CD4-positive, alpha-beta T cell treated with Interleukin-6 for 4 hours (primary cell): ENCODE measurements around the gene CD300C.
A peak's percentile ranks its signal among the peaks of the same experiment; 100 is the strongest.
"Not testable (repeated sequence)": the region's sequence is repeated elsewhere in the genome, so short reads cannot be mapped to it uniquely, and the experiment has no call there.

Experiments used
- DNase-seq: peaks from one replicate; pipeline ENCODE4 v3.0.0-alpha.2; 2020; ENCODE audit warnings: mixed read lengths

The CD300C gene

DNA sequence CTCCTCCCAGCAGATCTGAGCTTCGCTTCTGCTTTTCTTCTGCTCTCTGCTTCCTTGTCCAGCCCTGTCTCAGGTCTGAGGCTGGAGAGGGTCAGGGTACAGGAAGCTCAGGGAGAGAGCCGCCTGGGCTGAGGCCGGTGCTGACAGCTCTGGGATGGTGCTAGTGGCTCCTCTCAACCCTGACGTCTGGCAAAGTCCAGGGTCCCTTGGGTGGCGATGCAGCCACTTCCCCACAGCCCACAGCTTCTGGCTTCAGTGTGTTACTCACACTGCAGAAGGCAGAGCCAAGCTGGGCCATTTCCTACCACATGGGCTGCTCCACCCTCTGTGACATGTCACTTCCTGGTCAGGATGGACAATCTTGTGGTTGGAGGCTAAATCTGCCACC, at the start of gene CD300C:
Gene CD300C, minus strand, starts transcription at position 273 of the 388 bp plus-strand sequence. CDS start 333 bp downstream, outside the sequence.
- no peak for DNase-seq

GRCh38 chr17:74595037-74595750, 49.3 kb upstream of the CD300C start:
- DNase-seq = no peak

- peak; percentile 23 for DNase-seq
Measured at GRCh38 chr17:74592087-74592990, 46.4 kb upstream of the CD300C start, which contains the start of gene CD300LD. Gene CD300LD (minus strand): TSS chr17:74592283. CDS start chr17:74592202, 81 bp downstream.

DNA sequence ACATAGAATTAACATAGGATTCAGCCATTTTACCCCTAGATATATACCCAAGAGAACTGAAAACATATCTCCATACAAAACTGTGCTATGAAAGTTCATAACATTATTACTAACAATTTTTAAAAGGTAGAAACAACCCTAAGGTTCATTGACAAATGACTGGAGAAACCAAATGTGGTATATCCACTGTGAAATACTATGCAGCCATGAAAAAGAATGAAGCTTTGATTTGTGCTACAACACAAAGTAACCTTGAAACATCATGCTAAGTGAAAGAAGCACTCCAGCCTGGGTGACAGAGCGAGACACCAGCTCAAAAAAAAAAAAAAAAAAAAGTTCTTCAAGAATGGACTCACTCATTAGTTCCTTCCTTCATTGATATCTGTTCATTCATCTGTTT, 45.6 kb upstream of the CD300C start:
- DNase-seq = no peak

- DNase-seq = no peak
Measured at GRCh38 chr17:74585711-74586110, 39.8 kb upstream of the CD300C start.

- DNase-seq = no peak
Measured at GRCh38 chr17:74584292-74585060, 38.6 kb upstream of the CD300C start.

DNA sequence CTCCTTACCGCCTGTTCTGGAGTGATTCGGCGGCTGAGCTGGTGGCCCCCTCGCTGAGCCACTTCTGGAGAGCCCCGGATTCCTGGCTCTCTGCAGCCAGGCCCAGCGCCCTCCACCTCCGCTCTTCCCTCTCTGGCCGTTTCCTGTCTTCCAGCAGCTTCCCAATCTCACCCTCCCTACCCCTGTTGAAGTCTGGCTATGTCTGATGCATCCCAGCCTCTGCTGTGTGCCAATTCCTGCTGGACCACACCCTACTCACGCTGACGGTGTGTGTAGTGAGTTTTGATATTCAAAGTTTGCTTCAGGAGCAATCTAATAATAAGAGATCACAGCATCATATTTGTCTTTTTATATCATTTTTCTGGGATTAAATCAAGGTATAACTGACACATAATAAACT, 36.7 kb upstream of the CD300C start:
- no peak for DNase-seq

DNA sequence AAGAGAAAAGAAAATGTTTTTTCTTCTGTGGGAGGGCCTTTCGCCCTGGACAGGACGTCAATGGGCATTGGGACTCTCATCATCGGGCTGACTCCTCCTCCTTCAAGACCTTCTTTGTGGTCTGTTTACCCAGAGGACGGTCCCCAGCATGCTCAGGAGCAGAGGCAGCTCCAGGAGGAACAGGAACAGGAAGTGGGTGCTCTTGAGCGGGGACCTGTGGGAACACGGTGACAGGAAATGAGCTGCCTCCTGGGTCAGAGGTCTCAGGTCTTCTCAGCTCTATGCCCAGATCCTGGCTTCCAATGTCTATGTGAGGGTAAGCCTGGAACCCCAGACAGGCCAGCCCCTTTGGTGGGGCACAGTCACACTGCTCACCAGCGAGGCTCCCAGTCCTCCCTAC, 34.0 kb upstream of the CD300C start:
- DNase-seq = no peak

DNA sequence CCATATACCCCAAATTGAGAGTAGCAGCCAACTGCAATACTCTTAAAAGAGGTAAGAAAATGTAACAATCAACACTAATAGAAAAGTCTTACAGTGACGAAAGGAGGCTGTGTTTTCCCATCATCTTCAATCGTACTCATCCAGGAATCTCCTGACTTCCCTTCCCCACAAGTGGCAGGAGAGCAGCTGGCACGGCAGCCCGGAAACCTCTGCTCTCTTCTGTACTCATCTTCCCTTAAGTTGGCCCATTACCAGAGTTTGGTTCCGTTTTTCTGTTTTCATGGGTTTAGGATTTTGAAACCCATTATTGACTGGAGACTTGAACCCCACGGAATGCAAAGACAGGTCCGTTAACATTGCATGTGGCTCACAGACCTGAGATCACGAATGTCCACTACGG, 33.1 kb upstream of the CD300C start:
- DNase-seq = no peak

GRCh38 chr17:74574489-74575142, 28.7 kb upstream of the CD300C start:
- DNase-seq = no peak

DNA sequence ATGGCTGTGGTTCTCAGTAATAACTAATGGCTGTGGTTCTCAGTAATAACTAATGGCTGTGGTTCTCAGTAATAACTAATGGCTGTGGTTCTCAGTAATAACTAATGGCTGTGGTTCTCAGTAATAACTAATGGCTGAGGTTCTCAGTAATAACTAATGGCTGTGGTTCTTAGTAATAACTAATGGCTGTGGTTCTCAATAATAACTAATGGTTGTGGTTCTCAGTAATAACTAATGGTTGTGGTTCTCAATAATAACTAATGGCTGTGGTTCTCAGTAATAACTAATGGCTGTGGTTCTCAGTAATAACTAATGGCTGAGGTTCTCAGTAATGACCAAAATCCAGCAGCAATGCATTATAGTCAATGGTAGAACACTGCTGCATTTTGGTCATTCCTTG, 27.7 kb upstream of the CD300C start:
- DNase-seq = not testable (repeated sequence)

DNA sequence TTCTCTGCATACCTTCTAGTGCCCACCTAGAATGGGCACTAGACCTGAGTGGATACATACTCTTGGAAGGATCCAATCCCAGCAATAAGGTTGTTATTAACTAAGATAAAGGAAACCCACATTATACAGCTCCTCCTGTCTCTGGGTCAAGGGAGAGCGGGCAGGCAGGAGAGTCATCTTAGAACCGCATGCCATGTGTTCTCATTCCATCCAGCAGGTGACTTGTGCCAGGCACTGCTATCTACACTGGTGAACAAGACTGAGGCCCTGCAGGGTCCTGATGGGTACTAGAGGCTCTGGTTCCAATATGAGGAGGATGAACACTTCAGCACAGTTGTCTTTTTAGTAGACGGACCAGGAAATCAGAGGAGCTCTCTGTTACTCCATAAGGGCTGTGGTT, 27.3 kb upstream of the CD300C start:
- no peak for DNase-seq

GRCh38 chr17:74571621-74572270, 25.8 kb upstream of the CD300C start:
- DNase-seq = no peak

DNA sequence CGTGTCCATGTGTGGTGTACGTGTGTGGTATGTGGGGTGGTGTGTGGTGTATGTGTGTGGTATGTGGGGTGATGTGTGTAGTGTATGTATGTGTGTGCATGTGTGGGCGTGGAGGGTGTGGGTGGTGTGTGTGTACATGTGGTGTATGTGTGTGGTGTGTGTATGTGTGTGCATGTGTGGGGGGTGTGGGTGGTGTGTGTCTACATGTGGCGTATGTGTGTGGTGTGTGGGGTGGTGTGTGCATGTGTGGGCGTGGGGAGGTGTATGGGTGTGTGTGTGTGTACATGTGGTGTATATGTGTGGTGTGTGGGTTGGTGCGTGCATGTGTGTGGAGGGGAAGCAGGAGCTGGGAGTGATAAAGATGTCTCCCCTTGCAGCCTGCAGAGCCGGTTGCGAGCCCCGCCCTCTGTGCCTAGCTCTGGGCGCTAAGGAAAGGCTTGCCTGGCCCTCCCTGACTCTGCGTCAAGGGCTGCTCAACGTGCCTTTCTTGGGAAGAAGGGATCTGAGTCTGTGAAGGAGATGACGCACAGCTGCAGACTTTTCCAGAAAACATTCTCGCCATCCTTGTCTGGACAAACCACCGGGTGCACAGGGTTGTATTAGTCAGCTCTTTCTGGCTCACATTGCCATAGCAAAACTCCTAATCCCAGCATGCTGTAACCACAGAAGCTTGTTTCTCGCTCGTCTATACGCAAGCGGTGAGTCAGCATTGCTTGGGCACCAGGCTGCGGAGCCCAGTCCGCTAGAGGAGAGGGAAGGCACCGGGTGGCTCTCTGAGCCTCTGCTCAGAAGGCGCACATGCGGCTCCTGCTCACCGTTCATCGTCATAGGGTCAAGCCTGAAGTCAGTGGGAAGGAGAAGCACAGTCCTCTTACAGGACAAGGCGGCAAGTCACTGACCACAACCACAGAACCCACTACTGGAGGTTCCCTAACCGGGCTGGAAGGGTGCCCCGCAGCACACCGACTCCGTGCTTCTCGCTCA, 23.4 kb upstream of the CD300C start:
- DNase-seq = no peak

GRCh38 chr17:74568106-74568873, 22.4 kb upstream of the CD300C start:
- no peak for DNase-seq

- no peak for DNase-seq
Measured at GRCh38 chr17:74567397-74567796, 21.5 kb upstream of the CD300C start, which contains the start of gene CD300H. Gene CD300H (minus strand): TSS chr17:74567509.

DNA sequence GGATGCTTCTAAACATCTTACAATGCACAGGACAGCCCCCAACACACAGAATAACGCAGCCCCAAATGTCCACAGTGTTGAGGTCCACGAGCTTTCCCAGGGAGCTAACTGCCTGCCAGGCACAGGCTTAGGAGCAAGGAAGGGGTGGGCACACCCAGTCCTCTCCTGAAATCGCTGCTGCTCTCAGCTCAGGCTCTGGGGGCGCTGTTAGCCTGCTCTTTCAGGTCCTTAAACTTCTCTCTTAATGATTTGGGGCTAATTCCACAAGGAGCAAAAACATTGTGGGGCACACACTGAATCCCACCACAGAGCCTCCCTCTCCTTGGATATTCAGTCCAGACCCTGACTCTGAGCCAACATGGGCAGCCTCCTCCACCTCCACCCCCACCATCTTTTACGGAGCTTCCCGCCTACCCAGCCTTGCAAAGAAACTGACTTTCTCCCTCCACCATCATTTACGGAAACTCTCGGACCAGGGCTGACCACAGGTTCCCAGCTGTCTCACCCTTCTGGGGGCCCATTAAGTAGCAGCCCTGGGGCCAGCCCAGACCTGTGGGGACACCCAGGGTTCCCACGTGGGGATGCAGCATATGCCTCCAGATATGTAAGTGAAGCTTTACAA, 20.3 kb upstream of the CD300C start:
- DNase-seq = peak; percentile 37

DNA sequence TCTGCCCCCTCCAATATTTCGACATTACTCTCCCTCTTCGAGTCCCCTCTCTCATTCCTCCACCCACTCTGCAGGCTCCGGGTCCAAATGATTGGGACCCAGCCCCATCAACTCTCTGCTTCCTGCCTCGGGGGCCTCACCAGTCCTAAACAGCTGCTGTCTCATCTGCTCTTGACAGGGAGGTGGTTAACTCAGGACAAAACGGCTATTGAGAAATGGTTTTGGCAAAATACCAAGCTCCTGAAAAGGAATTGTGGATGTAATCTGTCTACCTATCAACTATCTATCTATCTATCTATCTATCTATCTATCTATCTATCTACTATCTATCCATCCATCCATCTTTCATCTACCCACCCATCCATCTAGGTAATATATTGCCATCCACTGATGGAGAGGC, 19.2 kb upstream of the CD300C start:
- no peak for DNase-seq

GRCh38 chr17:74563358-74563757, 17.4 kb upstream of the CD300C start:
- DNase-seq = no peak
